Measurements from ENCODE around the gene TBC1D3I. TPM values are rescaled to one million over a fixed set of nuclear protein-coding genes. Genes with fewer than 3 reads are reported as not detected.
"Not testable (repeated sequence)": the region's sequence is repeated elsewhere in the genome, so short reads cannot be mapped to it uniquely, and the experiment has no call there.

TBC1D3I gene
- total RNA-seq (2014; rRNA removed; shearing (Covaris generic); ENCODE audit: low replicate concordance): not detected in 2 replicates

DNA sequence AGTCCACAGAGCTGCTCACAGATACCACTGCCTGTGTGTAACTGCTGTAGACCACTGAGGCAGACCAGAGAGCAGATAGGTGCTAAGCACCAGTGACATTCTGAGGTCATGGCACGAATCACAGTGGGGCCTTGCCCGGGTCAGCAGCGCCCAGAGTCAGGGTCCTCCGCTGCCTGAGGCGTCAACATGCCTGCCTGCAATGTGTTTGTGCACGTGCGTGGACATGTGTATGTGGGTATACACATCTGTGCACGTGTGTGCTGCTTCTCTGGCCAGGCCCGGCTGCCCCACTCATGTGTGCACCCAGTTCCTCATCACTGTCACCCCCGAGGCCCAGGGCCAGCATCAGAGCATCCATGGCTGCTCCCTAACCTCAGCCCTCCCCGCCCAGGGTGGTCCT is at the start of gene TBC1D3I:
TBC1D3I (minus strand) TSS at position 101 of the 400 bp plus-strand sequence. CDS start 1,585 bp downstream, outside the sequence.
- in situ Hi-C loops (cut with HindIII; ENCODE audit: low pct_unique_long_range_greater_than_20kb, low sequenced_read_pairs); DNase-seq (ENCODE audit: low read depth): not testable (repeated sequence)

DNA sequence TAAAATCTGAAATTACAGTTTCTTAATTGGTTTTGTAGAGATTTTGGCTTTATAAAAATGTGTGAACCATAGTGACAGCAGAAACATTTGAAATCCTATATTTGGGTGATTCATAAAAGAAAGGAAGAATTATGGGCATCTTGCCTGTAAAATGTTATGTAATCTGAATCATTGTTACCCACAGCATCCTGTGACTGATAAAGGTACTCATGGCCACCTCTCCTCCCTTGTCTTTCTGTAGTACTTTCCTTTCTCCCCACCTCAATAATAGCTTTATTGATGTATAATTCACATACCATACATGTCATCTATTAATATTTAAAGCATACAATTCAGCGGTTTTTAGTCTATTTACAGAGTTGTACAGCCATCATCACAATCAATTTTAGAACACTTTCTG is 30.8 kb upstream of the TBC1D3I start:
- DNase-seq (ENCODE audit: low read depth); in situ Hi-C loops (cut with HindIII; ENCODE audit: low pct_unique_long_range_greater_than_20kb, low sequenced_read_pairs): not testable (repeated sequence)

DNA sequence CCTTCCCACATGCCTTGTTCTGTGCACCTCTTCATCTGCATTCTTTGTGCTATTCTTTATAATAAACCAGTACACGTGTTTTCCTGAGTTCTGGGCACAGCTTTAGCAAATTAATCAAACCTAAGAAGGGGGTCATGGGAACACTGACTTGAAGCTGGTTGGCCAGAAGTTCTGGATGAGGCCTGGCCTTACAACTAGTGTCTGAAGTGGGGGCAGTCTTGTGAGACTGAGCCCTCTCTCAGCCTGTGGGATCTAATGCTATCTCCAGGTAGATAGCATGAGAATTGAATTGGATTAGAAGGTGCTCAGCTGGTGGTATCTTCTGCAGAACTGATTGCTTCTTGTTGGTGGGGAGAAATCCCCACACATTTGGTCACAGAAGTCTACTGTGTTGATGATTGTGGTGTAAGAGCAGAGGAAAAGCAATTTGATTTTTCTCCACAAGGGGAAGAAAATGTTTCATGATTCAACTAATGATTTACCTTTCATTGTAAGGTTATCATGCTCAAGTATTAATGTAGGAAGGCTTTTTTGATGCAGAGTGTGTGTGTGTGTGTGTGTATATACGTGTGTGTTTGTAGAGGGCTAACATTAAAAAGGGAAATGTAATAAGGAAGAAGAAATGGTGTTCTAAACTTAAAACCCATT is 25.7 kb upstream of the TBC1D3I start:
- DNase-seq (ENCODE audit: low read depth); in situ Hi-C loops (cut with HindIII; ENCODE audit: low pct_unique_long_range_greater_than_20kb, low sequenced_read_pairs): not testable (repeated sequence)

DNA sequence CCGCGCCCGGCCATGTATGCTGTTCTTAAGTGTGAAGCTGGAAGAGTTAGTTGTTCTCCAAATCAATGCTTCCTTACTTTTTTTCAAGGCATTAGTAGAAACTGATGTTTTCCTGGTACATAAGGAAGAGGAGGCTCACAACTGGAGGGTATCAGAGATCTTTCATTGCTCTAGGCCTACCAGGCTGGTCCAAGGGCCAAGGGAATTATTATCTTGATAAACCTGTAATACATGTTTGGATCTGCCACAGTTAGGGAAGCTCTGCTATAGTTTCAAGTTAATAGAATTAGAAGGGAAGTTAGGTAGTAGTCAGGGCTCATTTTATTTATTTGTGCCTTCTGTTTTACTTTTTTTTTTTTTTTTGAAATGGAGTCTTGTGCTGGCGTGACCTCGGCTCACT is 19.8 kb upstream of the TBC1D3I start:
- DNase-seq (ENCODE audit: low read depth); in situ Hi-C loops (cut with HindIII; ENCODE audit: low pct_unique_long_range_greater_than_20kb, low sequenced_read_pairs): not testable (repeated sequence)

DNA sequence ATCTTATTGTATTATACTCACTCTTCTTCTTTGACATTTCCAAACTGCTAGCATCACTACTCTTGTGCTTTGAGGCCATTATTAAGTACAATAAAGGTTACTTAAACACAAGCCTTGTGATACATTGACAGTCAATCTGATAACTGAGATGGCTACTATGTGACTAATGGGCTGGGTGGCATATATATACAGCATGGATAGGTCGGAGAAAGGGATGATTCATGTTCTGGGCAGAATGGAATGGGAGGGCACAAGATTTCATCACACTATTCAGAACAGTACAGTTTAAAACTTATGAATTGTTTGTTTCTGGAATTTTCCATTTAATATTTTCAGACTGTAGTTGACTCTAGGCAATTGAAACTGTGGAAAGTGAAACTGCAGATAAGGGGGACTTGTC is 18.9 kb upstream of the TBC1D3I start:
- in situ Hi-C loops (cut with HindIII; ENCODE audit: low pct_unique_long_range_greater_than_20kb, low sequenced_read_pairs); DNase-seq (ENCODE audit: low read depth): not testable (repeated sequence)

DNA sequence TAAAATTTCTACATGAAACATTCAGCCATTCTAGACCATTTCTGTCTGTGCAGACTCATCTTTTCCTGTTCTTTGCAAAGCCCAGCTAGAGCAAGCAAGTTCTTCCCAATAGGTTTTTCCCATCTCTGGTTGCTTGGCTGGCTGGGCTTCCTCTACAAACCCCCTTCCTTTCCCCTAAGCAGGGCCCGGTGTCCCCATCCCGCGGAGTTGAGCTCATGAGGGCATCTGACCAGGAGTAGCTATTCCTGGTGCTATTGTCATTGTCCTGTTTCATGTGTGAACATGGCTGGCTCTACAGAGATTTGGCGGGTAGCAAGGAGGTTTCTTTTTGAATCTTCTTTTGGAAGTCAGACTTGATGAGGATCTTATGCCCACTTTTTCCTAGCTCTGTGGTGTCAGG is 22.3 kb downstream of the TBC1D3I start:
- in situ Hi-C loops (cut with HindIII; ENCODE audit: low pct_unique_long_range_greater_than_20kb, low sequenced_read_pairs); DNase-seq (ENCODE audit: low read depth): not testable (repeated sequence)

DNA sequence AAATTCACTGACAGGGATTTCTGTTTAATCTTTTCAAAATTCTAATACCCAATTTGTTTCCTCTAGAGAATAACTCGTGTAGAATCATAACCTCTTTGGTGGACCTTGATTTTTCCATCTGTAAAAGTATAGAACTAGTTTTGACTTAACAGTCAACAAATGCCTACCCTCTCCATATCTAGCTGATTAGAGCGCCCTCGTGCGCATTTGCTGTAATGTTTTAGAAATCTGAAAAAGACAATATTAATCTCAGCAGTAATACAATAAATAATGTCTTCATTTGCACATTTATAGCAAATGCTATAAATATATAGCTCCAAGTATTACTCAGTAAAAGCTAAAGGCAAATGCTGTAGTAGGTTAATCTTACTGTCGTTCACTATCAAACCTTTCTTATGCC is 34.7 kb downstream of the TBC1D3I start:
- in situ Hi-C loops (cut with HindIII; ENCODE audit: low pct_unique_long_range_greater_than_20kb, low sequenced_read_pairs); DNase-seq (ENCODE audit: low read depth): not testable (repeated sequence)

DNA sequence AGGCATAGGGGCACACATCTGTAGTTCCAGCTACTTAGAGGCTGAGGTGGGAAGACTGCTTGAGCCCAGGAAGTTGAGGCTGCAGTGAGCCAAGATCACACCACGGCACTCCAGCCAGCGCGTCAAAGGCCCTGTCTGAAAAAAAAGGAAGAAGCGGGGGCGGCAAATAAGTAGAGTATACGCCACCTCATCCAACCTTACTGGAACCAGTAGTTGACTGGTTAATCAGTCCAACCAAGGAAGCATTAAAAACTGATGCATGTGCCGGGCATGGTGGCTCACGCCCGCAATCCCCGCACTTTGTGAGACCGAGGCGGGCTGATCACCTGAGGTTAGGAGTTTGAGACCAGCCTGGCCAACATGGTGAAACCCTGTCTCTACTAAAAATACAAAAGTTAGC is 41.4 kb downstream of the TBC1D3I start:
- DNase-seq (ENCODE audit: low read depth); in situ Hi-C loops (cut with HindIII; ENCODE audit: low pct_unique_long_range_greater_than_20kb, low sequenced_read_pairs): not testable (repeated sequence)

DNA sequence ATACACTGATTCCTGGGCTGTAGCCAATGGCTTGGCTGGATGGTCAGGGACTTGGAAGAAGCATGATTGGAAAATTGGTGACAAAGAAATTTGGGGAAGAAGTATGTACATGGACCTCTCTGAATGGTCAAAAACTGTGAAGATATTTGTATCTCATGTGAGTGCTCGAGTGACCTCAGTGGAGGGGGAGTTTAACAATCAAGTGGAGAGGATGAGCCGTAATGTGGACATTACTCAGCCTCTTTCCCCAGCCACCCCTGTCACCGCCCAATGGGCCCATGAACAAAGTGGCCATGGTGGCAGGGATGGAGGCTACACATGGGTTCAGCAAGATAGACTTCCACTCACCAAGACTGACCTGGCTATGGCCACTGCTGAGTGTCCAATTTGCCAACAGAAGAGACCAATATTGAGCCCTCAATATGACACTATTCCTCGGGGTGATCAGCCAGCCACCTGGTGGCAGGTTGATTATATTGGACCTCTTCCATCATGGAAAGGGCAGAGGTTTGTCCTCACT is 42.7 kb downstream of the TBC1D3I start:
- DNase-seq (ENCODE audit: low read depth); in situ Hi-C loops (cut with HindIII; ENCODE audit: low pct_unique_long_range_greater_than_20kb, low sequenced_read_pairs): not testable (repeated sequence)

DNA sequence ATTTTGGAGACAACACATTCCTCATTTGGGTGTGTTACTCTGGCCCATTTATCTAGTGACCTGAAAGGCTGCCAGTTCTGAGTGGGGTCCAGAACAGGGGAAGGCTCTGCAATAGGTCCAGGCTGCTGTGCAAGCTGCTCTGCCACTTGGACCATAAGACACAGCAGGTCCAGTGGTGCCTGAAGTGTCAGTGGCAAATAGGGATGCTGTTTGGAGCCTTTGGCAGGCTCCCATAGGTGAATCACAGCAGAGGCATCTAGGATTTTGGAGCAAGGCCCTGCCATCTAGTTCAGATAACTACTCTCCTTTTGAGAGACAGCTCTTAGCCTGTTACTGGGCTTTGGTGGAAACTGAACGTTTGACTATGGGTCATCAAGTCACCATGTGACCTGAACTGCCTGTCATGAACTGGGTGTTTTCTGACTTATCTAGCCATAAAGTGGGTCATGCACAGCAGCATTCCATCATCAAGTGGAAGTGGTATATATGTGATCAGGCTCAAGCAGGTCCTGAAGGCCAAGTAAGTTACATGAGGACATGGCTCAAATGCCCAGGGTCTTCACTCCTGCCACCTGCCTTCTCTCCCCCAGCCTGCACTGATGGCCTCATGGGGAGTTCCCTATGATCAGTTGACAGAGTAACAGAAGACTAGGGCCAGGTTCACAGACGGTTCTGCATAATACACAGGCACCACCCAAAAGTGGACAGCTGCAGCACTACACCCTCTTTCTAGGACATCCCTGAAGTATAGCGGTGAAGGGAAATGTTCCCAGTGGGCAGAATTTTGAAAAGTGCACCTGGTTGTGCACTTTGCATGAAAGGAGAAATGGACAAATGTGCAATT is 43.4 kb downstream of the TBC1D3I start:
- DNase-seq (ENCODE audit: low read depth); in situ Hi-C loops (cut with HindIII; ENCODE audit: low pct_unique_long_range_greater_than_20kb, low sequenced_read_pairs): not testable (repeated sequence)

DNA sequence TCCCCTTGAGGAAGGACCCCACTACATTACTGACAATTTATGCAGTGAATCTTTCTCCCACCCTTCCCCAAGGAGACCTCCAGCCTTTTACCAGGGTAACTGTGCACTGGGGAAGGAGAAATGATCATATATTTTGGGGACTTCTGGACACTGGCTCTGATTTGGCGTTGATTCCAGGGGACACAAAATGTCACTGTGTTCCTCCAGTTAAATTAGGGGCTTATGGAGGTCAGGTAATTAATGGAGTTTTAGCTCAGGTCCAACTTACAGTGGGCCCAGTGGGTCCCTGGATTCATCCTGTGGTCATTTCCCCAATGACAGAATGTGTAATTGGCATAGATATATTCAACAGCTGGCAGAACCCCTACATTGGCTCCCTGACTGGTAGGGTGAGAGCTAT is 44.8 kb downstream of the TBC1D3I start:
- DNase-seq (ENCODE audit: low read depth); in situ Hi-C loops (cut with HindIII; ENCODE audit: low pct_unique_long_range_greater_than_20kb, low sequenced_read_pairs): not testable (repeated sequence)

DNA sequence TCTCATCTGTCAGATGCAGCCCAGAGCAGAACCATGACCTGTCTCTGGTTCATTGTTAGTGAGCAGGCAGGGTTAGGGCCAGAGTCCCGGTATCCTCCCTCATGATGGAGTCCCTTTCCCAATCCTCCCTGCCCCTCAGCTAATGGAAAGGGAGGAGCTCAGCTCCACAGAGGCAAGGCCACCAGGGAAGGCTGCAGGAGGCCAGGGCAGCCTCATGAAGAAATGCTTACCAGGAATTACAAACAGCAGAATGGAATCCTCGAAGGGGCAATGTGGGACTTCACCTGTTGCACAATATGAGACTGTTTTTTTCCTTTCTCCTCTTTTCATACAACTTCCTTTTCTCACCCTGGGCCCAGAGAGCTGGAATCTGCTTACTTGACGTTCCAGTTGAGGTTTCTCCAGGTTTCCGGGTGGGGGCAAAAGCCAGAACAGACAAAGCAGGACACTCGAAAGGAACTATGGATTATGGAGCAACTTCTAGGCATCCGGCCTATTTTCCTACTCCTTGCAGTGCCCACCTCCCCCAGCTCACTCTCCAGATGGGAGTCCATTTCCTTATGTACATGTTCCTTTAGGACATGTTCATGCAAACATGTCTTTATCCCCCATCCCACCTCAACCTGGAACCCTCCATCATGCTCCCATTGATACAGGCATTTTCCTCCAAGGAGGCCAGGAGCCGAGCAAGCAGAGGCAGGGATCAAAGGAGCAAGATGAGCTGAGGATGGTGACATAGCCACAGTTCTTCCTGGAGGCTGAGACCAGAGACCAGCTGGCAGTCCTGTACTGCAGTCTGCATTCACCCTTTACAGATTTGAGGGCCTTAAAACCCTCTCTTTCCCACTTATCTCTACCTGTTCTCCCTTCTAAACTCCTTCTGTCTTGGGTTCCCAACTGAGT is 48.7 kb downstream of the TBC1D3I start:
- in situ Hi-C loops (cut with HindIII; ENCODE audit: low pct_unique_long_range_greater_than_20kb, low sequenced_read_pairs); DNase-seq (ENCODE audit: low read depth): not testable (repeated sequence)

DNA sequence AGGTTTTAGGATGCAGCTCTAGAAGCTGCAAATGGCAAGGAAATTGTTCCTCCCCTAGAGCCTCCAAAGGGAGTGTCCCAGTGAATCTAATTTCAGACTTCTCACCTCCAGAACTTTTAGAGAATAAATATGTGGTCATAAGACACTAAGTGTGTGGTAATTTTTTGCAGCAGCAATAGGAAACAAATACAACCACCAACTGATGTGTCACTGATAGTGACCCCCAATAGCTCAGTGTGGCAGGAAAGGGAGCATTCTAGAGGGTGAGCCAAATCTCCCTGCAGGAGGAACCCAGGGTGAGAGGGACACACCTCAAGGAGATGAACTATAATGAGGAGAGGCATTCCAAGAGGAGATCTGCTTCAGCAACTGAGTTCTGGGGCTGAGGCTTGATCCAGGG is 49.5 kb downstream of the TBC1D3I start:
- DNase-seq (ENCODE audit: low read depth): no peak
- in situ Hi-C loops (cut with HindIII; ENCODE audit: low pct_unique_long_range_greater_than_20kb, low sequenced_read_pairs): no loop called here

DNA sequence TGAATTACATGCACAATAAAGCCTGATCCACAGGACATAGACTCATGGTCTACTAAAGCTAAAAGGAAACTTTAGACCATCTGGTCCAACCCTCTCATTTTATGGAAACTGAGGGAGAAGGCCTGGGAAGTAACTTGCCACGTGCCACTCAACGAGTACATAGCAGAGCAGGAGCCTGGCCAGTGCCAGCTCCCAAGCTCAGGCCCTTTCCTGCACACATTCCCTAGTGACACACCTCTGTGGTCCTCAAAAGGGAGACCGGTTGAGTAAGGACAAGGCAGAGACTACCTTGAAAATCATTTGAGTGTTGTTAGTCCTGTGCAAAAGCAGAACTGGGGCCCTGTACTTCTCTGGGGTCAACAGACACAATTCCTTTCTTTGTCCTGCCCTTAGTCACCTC is 50.7 kb downstream of the TBC1D3I start:
- in situ Hi-C loops (cut with HindIII; ENCODE audit: low pct_unique_long_range_greater_than_20kb, low sequenced_read_pairs): no loop called here
- no peak for DNase-seq (ENCODE audit: low read depth)

DNA sequence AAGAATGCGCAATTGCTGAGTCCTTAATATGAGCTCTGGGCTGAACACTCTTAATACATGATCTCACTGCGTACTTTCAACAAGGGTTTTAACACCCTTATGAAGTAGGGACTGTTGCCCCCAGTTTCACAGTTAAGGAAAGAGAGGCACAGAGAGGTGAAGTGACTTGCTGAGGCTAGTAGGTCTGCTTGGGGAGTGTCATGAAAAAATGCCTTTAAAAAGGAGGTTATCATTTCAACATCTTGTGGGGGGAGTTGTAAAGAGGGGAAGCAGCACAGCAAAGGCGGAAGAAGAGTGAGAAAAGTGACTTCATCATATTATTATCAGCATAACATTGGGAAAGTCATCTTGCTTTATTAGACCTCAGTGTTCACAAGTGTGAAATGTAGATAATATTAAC is 51.4 kb downstream of the TBC1D3I start:
- in situ Hi-C loops (cut with HindIII; ENCODE audit: low pct_unique_long_range_greater_than_20kb, low sequenced_read_pairs): no loop called here
- DNase-seq (ENCODE audit: low read depth): no peak

DNA sequence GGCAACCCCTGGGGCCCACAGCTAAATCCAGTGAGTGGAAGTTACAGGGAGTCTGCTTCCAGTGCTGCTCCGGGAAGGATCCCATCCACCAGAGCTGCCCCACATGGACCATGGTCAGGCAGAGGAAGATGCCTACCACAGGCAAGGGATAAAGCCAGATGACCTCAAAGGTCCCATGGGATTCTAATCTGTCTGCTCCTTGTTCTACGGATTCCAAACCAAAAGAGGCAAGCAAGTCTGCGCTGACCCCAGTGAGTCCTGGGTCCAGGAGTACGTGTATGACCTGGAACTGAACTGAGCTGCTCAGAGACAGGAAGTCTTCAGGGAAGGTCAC is 52.1 kb downstream of the TBC1D3I start:
- in situ Hi-C loops (cut with HindIII; ENCODE audit: low pct_unique_long_range_greater_than_20kb, low sequenced_read_pairs): no loop called here
- no peak for DNase-seq (ENCODE audit: low read depth)

DNA sequence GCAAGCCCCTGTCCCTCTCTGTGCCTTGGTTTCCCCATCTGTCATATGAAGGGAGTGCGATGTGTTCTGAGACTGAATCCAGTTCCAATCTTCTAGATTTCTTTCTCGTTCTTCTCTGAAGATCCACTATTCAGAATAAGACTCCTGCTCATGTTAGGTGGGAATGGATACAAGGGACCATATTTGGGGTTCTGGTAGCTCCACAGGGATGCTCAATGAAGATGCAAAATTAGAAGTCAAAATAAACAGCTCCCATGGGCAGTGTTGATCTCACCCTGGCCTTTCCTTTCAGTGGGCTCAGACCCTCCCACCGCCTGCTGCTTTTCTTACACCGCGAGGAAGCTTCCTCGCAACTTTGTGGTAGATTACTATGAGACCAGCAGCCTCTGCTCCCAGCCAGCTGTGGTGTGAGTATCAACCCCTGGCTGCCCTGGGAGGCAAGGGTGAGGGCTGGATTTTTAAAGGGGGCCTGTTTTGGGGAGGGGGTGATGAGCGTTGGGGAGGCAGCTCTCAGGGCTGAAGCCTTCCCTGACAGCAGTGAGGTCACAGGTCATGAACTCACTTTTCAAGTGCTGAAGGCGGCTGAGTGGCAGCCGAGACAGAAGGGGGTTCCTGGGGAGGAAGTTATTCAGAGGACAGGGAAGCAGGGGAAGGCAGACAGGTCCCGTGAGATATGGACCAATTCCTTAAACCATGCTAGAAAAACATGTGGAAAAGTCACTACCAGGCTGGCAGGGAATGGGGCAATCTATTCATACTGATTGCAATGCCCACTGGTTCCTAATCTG is 52.7 kb downstream of the TBC1D3I start:
- in situ Hi-C loops (cut with HindIII; ENCODE audit: low pct_unique_long_range_greater_than_20kb, low sequenced_read_pairs): not testable (repeated sequence)

More for the DNA sequence above, 52.7 kb downstream of the TBC1D3I start:
- not testable (repeated sequence) for DNase-seq (ENCODE audit: low read depth)

All from Caki2 (cell line).